Activated naive CD8-positive, alpha-beta T cell (primary cell): ENCODE measurements around the gene PRICKLE2.

Source experiments
- H3K27ac Mint-ChIP-seq: one replicate; pipeline ENCODE4 v1.8.0; 2021; ENCODE audit warnings: mixed read lengths
- H3K27me3 Mint-ChIP-seq: one replicate; pipeline ENCODE4 v1.8.0; 2021; ENCODE audit warnings: mixed read lengths
- H3K36me3 Mint-ChIP-seq: one replicate; pipeline ENCODE4 v1.8.0; 2021; ENCODE audit warnings: mixed read lengths
- H3K4me1 Mint-ChIP-seq: one replicate; pipeline ENCODE4 v1.8.0; 2021; ENCODE audit warnings: low read depth, mixed read lengths
- H3K4me3 Mint-ChIP-seq: one replicate; pipeline ENCODE4 v1.8.0; 2021; ENCODE audit warnings: mild to moderate bottlenecking, mixed read lengths
- H3K9me3 Mint-ChIP-seq: one replicate; pipeline ENCODE4 v1.8.0; 2021; ENCODE audit warnings: low read depth, mixed read lengths

The PRICKLE2 gene

GRCh38 chr3:64262574-64263114, 37.4 kb upstream of the PRICKLE2 start:
- Mint-ChIP-seq H3K9me3 (peaks cover 4% of the 10 kb centered on the region), H3K36me3 (no peaks in the 10 kb centered on the region), H3K4me3 (no peak overlapping the region), H3K27ac (no peak overlapping the region), H3K27me3 (peaks cover 12% of the 10 kb centered on the region), H3K4me1 (no peaks in the 10 kb centered on the region)

GRCh38 chr3:64260431-64260830, 35.2 kb upstream of the PRICKLE2 start:
- no peak overlapping the region for H3K27ac Mint-ChIP-seq
- peaks cover 11% of the 10 kb centered on the region for H3K27me3 Mint-ChIP-seq
- H3K4me3 Mint-ChIP-seq = no peak overlapping the region
- no peaks in the 10 kb centered on the region for H3K4me1 Mint-ChIP-seq
- peaks cover 4% of the 10 kb centered on the region for H3K9me3 Mint-ChIP-seq
- H3K36me3 Mint-ChIP-seq = no peaks in the 10 kb centered on the region

GRCh38 chr3:64259636-64260035, 34.4 kb upstream of the PRICKLE2 start:
- peaks cover 4% of the 10 kb centered on the region for H3K9me3 Mint-ChIP-seq
- H3K27me3 Mint-ChIP-seq = peaks cover 11% of the 10 kb centered on the region
- H3K4me3 Mint-ChIP-seq = no peak overlapping the region
- no peaks in the 10 kb centered on the region for H3K36me3 Mint-ChIP-seq
- H3K4me1 Mint-ChIP-seq = no peaks in the 10 kb centered on the region
- no peak overlapping the region for H3K27ac Mint-ChIP-seq

GRCh38 chr3:64257100-64257755, 32.0 kb upstream of the PRICKLE2 start:
- Mint-ChIP-seq H3K9me3 (peaks cover 1% of the 10 kb centered on the region), H3K36me3 (no peaks in the 10 kb centered on the region), H3K27ac (no peak overlapping the region), H3K4me3 (no peak overlapping the region), H3K4me1 (no peaks in the 10 kb centered on the region), H3K27me3 (peaks cover 8% of the 10 kb centered on the region)

- H3K27ac Mint-ChIP-seq = no peak overlapping the region
- H3K4me3 Mint-ChIP-seq = no peak overlapping the region
- no peaks in the 10 kb centered on the region for H3K36me3 Mint-ChIP-seq
- H3K27me3 Mint-ChIP-seq = peaks cover 7% of the 10 kb centered on the region
- no peaks in the 10 kb centered on the region for H3K4me1 Mint-ChIP-seq
- no peaks in the 10 kb centered on the region for H3K9me3 Mint-ChIP-seq
Measured at GRCh38 chr3:64255741-64256340, 30.6 kb upstream of the PRICKLE2 start.

- H3K4me1 Mint-ChIP-seq = no peaks in the 10 kb centered on the region
Measured at GRCh38 chr3:64254443-64254842, 29.2 kb upstream of the PRICKLE2 start.

GRCh38 chr3:64253689-64254088, 28.4 kb upstream of the PRICKLE2 start:
- Mint-ChIP-seq H3K36me3 (no peaks in the 10 kb centered on the region), H3K9me3 (no peaks in the 10 kb centered on the region), H3K4me1 (no peaks in the 10 kb centered on the region), H3K4me3 (no peak overlapping the region), H3K27ac (no peak overlapping the region), H3K27me3 (peaks cover 8% of the 10 kb centered on the region)

More at GRCh38 chr3:64254443-64254842, 29.2 kb upstream of the PRICKLE2 start:
- no peak overlapping the region for H3K27ac Mint-ChIP-seq
- H3K9me3 Mint-ChIP-seq = no peaks in the 10 kb centered on the region
- no peak overlapping the region for H3K4me3 Mint-ChIP-seq
- H3K27me3 Mint-ChIP-seq = peaks cover 8% of the 10 kb centered on the region
- H3K36me3 Mint-ChIP-seq = no peaks in the 10 kb centered on the region

- H3K4me3 Mint-ChIP-seq = no peak overlapping the region
- no peak overlapping the region for H3K27ac Mint-ChIP-seq
- no peaks in the 10 kb centered on the region for H3K36me3 Mint-ChIP-seq
- peaks cover 1% of the 10 kb centered on the region for H3K27me3 Mint-ChIP-seq
- no peaks in the 10 kb centered on the region for H3K4me1 Mint-ChIP-seq
- no peaks in the 10 kb centered on the region for H3K9me3 Mint-ChIP-seq
Measured at GRCh38 chr3:64251019-64251418, 25.8 kb upstream of the PRICKLE2 start.

GRCh38 chr3:64247991-64248646, 22.9 kb upstream of the PRICKLE2 start:
- H3K27me3 Mint-ChIP-seq = peaks cover 1% of the 10 kb centered on the region
- H3K4me3 Mint-ChIP-seq = no peak overlapping the region
- no peaks in the 10 kb centered on the region for H3K9me3 Mint-ChIP-seq
- H3K36me3 Mint-ChIP-seq = no peaks in the 10 kb centered on the region
- H3K27ac Mint-ChIP-seq = no peak overlapping the region
- H3K4me1 Mint-ChIP-seq = no peaks in the 10 kb centered on the region

GRCh38 chr3:64244011-64244942, 19.0 kb upstream of the PRICKLE2 start:
- H3K27me3 Mint-ChIP-seq = no peaks in the 10 kb centered on the region
- H3K9me3 Mint-ChIP-seq = no peaks in the 10 kb centered on the region
- no peaks in the 10 kb centered on the region for H3K36me3 Mint-ChIP-seq
- no peak overlapping the region for H3K4me3 Mint-ChIP-seq
- H3K4me1 Mint-ChIP-seq = no peaks in the 10 kb centered on the region
- no peak overlapping the region for H3K27ac Mint-ChIP-seq

GRCh38 chr3:64242435-64242834, 17.2 kb upstream of the PRICKLE2 start:
- no peaks in the 10 kb centered on the region for H3K4me1 Mint-ChIP-seq
- H3K36me3 Mint-ChIP-seq = no peaks in the 10 kb centered on the region
- no peak overlapping the region for H3K4me3 Mint-ChIP-seq
- H3K27me3 Mint-ChIP-seq = peaks cover 2% of the 10 kb centered on the region
- no peak overlapping the region for H3K27ac Mint-ChIP-seq
- H3K9me3 Mint-ChIP-seq = no peaks in the 10 kb centered on the region

- Mint-ChIP-seq H3K36me3 (no peaks in the 10 kb centered on the region), H3K27ac (no peak overlapping the region), H3K4me1 (no peaks in the 10 kb centered on the region), H3K27me3 (peaks cover 2% of the 10 kb centered on the region), H3K9me3 (no peaks in the 10 kb centered on the region), H3K4me3 (no peak overlapping the region)
Measured at GRCh38 chr3:64240959-64241358, 15.7 kb upstream of the PRICKLE2 start.

- Mint-ChIP-seq H3K9me3 (no peaks in the 10 kb centered on the region), H3K36me3 (no peaks in the 10 kb centered on the region), H3K27ac (no peak overlapping the region), H3K4me1 (no peaks in the 10 kb centered on the region), H3K4me3 (no peak overlapping the region), H3K27me3 (peaks cover 2% of the 10 kb centered on the region)
Measured at GRCh38 chr3:64240396-64240795, 15.1 kb upstream of the PRICKLE2 start.

- Mint-ChIP-seq H3K36me3 (no peaks in the 10 kb centered on the region), H3K27ac (no peak overlapping the region), H3K27me3 (peaks cover 2% of the 10 kb centered on the region), H3K4me1 (no peaks in the 10 kb centered on the region), H3K9me3 (no peaks in the 10 kb centered on the region), H3K4me3 (no peak overlapping the region)
Measured at GRCh38 chr3:64239841-64240240, 14.6 kb upstream of the PRICKLE2 start.
